Measurements from ENCODE around the gene RAET1E.

DNA sequence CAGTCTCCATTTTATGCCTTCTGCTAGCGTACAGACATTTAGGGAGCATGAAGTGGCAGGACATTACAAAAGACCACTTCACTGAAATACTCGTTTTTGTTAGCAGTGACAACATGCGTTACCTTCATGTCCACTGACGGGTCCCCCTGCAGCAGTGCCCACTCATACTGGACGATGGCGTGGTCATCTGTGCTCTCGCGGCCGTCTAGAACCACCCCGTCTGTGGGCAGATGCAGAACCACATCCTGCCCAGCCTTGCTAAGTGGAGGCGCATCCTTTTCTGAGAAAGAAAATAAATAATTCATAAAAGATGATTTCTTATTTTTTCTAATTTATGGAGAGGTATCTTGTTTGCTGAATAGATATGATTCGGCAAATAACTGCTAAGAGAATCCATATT lies 45.0 kb downstream of the RAET1E start:
- no peak for TF ChIP-seq BRCA1 (IDR thresholded peaks at IDR 0.05)
- TF ChIP-seq BRCA1 (CRISPR knock-in tag; IDR thresholded peaks at IDR 0.05): no peak
- no peak for TF ChIP-seq ZNF512 (tag; IDR thresholded peaks at IDR 0.05)
- no peak for TF ChIP-seq MXI1 (IDR thresholded peaks at IDR 0.05; ENCODE audit: low read depth, low read length)
- no peak for TF ChIP-seq KLF13 (tag; IDR thresholded peaks at IDR 0.05; ENCODE audit: borderline replicate concordance, low read depth)

Measured in K562 (cell line).